ENCODE data around the gene PLXNB3.
"Not testable (repeated sequence)": the region's sequence is repeated elsewhere in the genome, so short reads cannot be mapped to it uniquely, and the experiment has no call there.

PLXNB3 gene

DNA sequence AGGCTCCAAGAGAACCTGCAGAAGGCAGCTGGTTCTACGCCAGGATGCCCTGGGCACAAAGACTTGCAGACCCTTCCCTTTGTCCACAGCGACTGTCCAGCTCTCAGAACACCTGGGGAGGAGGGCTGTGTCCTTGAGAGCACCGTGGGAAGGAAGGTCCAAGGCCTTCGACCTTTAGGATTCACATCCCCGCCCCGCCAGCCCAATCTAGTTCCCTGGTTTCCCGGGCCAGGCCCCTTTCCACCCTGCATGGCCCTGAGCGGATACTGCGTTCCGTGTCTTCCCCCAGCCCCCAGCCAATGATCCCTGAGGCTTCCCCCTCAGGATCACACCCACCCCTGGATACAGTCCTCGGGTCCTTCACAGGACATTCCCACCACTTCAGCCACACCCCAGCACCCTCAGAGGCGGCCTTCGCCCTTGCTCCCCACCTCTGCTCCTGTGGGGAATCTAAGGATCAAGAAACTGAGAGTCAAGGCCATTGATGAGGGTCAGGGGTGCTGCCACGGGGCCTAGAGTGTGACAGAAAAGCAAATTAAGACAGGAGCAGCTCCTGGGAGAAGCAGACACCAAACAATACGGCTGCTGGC, 30.3 kb upstream of the PLXNB3 start:
- DNase-seq (ENCODE audit: low read depth) = no peak

DNA sequence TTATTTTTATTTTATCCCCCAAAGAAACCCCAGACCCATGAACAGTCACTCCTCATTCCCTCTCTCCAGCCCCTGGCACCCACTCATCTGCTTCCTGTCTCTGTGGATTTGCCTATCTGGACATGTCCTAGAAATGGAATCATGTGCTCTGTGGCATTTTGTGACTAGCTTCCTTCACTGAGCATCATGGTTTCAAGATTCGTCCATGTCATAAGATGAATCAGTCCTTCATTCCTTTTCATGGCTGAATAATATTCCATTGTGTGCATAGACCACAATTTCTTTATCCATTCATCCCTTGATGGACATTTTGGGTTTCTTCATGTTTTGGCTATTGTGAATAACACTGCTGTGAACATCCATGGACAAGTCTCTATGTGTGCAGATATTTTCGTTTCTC, 29.2 kb upstream of the PLXNB3 start:
- no peak for DNase-seq (ENCODE audit: low read depth)

DNA sequence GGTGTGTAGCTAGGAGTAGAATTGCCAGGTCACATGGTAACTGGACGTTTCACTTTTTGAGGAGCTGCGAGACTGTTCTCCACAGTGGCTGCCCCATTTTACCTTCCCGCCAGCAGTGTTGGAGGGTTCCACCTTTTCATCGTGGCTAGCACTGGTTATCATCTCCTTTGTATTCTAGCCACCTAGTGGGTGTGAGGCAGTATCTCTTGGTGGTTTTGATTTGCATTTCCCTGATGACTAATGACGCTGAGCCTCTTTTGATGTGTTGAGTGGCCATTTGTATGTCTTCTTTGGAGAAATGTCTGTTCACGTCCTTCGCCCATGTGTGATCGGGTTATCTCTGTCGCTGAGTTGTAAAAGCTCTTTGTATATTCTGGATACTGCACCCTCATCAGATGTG, 28.8 kb upstream of the PLXNB3 start:
- no peak for DNase-seq (ENCODE audit: low read depth)

- DNase-seq (ENCODE audit: low read depth) = no peak
Measured at GRCh38 chrX:153736071-153736820, 27.8 kb upstream of the PLXNB3 start.

- DNase-seq (ENCODE audit: low read depth) = no peak
Measured at GRCh38 chrX:153736871-153737441, 27.1 kb upstream of the PLXNB3 start.

- no peak for DNase-seq (ENCODE audit: low read depth)
Measured at GRCh38 chrX:153738056-153738605, 25.9 kb upstream of the PLXNB3 start.

DNA sequence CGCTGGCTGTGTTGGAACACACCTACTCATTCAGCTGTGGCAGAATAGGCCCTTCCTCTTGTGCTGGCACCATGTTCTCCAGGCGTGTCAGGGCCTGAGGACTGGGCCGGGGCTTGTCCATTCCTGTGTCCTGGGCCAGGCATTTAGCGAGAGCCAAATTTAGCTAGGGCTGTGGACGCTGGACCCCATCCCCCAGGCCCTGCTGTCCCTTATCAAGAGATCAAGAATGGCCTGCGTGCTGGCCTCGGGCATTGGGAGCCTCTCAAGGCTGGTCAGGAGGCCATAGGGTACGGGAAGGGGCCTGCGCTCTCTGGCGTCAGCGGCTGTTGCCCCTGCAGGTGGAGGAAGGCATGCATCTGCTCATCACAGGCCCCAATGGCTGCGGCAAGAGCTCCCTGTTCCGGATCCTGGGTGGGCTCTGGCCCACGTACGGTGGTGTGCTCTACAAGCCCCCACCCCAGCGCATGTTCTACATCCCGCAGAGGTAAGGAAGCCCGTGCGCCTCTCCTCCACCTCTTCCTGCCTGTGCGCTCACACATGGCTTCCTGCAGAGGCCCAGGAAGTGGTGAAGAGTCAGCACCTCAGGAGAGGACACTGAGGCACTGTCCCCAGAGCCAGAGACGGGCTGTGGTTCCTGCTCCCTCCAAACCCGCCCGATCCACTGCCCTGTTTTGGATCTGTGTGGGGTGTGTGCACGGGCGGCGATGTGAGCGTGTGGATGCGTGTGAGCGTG, 24.1 kb upstream of the PLXNB3 start:
- DNase-seq (ENCODE audit: low read depth) = no peak

GRCh38 chrX:153740631-153741222, 23.3 kb upstream of the PLXNB3 start:
- no peak for DNase-seq (ENCODE audit: low read depth)

DNA sequence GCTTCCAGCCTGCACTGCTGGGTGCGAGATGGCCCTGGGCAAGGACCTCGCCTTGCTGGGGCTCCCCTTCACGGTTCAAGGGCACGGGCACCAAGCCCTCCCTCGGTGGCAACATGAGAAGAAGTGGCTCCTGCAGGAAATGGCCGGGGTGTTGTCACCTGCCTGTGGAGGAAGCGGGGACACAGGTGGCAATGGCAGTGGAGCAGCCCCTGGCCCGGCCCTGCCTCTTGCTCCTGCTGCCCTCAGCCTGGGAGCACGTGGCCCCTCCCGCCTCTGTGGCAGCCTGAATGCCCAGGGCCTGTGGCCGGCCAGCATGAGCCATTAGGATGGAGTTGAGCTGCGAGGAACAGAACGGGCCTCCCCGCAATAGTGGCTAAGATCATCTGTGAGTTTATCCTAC, 22.6 kb upstream of the PLXNB3 start:
- no peak for DNase-seq (ENCODE audit: low read depth)

DNA sequence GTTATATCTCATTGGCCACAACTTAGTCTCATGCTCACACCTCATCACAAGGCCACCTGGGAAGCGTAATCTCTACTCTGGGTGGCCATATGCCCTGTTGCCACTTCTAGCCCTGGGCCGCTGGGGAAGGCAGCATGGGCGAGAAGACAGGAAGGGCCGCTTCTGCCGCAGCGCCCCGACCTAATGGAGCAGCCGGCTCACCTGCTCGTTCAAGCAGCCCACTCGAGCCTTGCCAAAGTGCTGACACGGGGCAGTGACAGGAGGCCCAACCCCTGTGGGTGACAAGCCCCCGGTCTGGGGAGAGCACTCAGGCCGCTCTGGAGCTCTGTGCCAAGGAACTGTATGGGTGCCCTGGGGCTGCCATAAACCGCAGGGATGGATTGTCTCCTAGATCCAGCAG, 21.9 kb upstream of the PLXNB3 start:
- not testable (repeated sequence) for DNase-seq (ENCODE audit: low read depth)

- not testable (repeated sequence) for DNase-seq (ENCODE audit: low read depth)
Measured at GRCh38 chrX:153742796-153743467, 21.1 kb upstream of the PLXNB3 start.

- not testable (repeated sequence) for DNase-seq (ENCODE audit: low read depth)
Measured at GRCh38 chrX:153743468-153744209, 20.4 kb upstream of the PLXNB3 start.

GRCh38 chrX:153744210-153745066, 19.6 kb upstream of the PLXNB3 start:
- DNase-seq (ENCODE audit: low read depth) = no peak

DNA sequence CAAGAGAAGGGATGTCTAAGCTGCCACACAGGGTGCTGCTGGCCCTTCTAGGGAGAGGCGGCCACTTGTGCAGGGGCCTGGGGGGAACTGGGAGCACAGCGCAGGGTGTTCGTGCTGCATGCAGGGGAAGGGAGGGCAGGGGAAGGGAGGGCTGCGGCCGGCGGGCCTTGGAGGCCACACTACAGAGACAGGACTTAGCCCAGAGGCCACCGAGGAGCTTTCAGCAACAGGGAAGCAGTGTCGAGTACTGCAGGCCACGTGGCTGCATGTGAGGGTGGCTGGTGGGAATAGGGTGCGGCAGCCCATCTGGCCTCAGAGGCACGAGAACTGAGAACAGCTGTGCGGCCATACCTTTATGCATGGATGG, 19.0 kb upstream of the PLXNB3 start:
- DNase-seq (ENCODE audit: low read depth) = not testable (repeated sequence)

GRCh38 chrX:153746359-153746758, 17.7 kb upstream of the PLXNB3 start:
- no peak for DNase-seq (ENCODE audit: low read depth)

DNA sequence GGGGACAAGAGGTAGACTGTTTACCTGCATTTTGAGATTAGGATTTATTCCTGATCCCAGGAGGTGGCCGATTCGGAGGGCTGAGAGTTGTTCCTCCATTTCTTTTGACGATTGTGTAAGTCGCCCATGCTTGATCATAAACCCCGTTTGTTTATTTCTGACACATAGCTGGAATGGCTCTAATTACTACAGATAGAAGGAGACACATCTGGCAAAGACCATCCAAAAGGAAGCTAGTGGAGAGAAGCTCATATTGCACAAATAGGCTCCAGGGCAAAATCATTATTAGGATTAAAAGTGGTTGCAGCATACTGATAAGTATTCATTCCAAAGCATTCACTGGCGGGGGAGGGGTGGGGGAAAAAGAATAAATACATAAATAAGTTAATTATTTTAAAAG, 17.1 kb upstream of the PLXNB3 start:
- DNase-seq (ENCODE audit: low read depth) = not testable (repeated sequence)

GRCh38 chrX:153749017-153749416, 15.0 kb upstream of the PLXNB3 start:
- DNase-seq (ENCODE audit: low read depth) = not testable (repeated sequence)

GRCh38 chrX:153750127-153750774, 13.8 kb upstream of the PLXNB3 start:
- no peak for DNase-seq (ENCODE audit: low read depth)

DNA sequence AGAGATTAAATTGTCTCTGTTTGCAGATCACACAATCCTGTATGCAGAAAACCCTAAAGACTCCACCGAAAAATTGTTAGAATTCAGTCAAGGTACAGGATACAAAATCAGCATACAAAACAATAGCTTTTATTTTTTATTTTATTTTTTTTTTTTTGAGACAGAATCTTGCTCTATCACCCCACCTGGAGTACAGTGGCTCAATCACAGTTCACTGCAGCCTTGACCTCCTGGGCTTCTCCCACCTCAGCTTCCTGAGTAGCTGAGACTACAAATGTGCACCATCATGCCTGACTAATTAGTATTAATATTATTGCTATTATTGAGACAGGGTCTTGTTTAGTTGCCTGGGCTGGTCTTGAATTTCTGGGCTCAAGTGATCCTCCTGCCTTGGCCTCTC, 8.9 kb upstream of the PLXNB3 start:
- DNase-seq (ENCODE audit: low read depth) = no peak

All from T-helper 22 cell (primary cell).